Hepatocyte (in vitro differentiated cells): ENCODE measurements around the gene KRT36.

ENCODE experiments used
- EZH2 ChIP-seq: fragments of 200-600 bp; sonication (generic); IDR thresholded peaks from 2 replicates; pipeline ENCODE4 v1.6.1; 2016; ENCODE audit warnings: antibody characterized with exemption, mild to moderate bottlenecking, borderline replicate concordance
- EZH2phosphoT487 ChIP-seq: fragments of 200-600 bp; sonication (generic); IDR thresholded peaks from one replicate; pipeline ENCODE4 v1.6.1; 2018; ENCODE audit warnings: antibody characterized with exemption, mild to moderate bottlenecking, low read depth, moderate library complexity; ENCODE audit not compliant: unreplicated experiment, severe bottlenecking
- TF ChIP-seq, protein P1 (sequence below): fragments of 200-600 bp; sonication (generic); IDR thresholded peaks from 2 replicates; pipeline ENCODE4 v1.5.1; 2016; ENCODE audit warnings: antibody characterized with exemption, mild to moderate bottlenecking; ENCODE audit not compliant: poor library complexity

DNA sequence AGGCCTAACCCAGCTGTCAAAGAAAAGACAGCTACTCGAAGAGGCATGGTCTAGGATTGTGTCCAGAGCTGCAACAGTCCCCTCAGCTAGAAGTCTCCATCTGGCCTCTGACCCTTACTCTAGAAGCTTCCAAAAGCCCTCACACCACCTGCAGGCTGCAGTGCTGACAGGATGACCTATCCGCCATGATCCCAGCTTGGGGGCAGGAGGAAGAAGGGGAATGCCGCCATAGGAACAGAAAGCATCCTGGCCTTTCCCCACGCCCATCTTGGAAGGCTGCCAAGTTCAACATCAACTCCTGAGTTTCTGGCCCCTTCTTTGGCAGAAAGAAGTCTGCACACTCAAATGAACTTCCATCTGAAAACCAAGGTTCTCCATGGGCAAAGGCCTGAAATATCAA, 3.1 kb upstream of the KRT36 start:
- TF ChIP-seq, protein P1, sequence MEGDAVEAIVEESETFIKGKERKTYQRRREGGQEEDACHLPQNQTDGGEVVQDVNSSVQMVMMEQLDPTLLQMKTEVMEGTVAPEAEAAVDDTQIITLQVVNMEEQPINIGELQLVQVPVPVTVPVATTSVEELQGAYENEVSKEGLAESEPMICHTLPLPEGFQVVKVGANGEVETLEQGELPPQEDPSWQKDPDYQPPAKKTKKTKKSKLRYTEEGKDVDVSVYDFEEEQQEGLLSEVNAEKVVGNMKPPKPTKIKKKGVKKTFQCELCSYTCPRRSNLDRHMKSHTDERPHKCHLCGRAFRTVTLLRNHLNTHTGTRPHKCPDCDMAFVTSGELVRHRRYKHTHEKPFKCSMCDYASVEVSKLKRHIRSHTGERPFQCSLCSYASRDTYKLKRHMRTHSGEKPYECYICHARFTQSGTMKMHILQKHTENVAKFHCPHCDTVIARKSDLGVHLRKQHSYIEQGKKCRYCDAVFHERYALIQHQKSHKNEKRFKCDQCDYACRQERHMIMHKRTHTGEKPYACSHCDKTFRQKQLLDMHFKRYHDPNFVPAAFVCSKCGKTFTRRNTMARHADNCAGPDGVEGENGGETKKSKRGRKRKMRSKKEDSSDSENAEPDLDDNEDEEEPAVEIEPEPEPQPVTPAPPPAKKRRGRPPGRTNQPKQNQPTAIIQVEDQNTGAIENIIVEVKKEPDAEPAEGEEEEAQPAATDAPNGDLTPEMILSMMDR: no peak
- TF ChIP-seq EZH2: no peak
- TF ChIP-seq EZH2phosphoT487: no peak
